GM18505 (cell line): ENCODE data around the gene INSR.

Source experiments
- ATAC-seq: cut with Tn5 transposase; IDR thresholded peaks from one replicate; pipeline ENCODE4 v1.9.1; 2021; ENCODE audit not compliant: unreplicated experiment
- POLR2A ChIP-seq: IDR thresholded peaks from 4 replicates; pipeline ENCODE4 v1.6.1; 2011; ENCODE audit warnings: borderline replicate concordance; ENCODE audit not compliant: insufficient read depth, insufficient read length; ENCODE audit errors: extremely low read depth

The INSR gene

GRCh38 chr19:7104747-7105447 lies 189.3 kb downstream of the INSR start:
- no peak for ATAC-seq
- TF ChIP-seq POLR2A, result no peak

- no peak for ATAC-seq
- no peak for TF ChIP-seq POLR2A
These were observed 192.5 kb downstream of the INSR start for GRCh38 chr19:7101498-7102253.

GRCh38 chr19:7099597-7099921 lies 194.7 kb downstream of the INSR start:
- TF ChIP-seq POLR2A, result no peak

GRCh38 chr19:7098701-7099596 lies 195.3 kb downstream of the INSR start:
- peak; percentile 83 for ATAC-seq
- peak; percentile 85 for TF ChIP-seq POLR2A

More at GRCh38 chr19:7099597-7099921, 194.7 kb downstream of the INSR start:
- no peak for ATAC-seq

- no peak for ATAC-seq
- TF ChIP-seq POLR2A, result no peak
These were observed 196.1 kb downstream of the INSR start for GRCh38 chr19:7098096-7098495.

DNA sequence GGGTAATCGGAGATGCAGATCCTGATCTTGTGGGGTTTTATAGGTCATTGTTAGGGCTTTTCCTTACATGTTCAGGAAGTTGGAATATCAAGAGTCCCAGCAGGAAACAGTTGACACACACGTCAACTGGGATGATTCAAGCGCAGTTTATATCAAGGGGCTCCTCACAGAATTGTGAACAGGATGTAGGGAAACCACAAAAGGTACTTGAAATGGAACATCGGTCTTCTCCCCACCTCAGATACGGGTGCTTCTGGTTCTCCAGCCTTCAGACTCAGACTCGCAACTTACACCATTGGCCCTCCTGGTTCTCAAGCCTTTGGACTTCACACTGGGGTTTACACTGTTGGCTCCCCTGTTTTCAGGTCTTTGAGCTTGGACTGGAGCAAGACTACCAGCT lies 205.2 kb downstream of the INSR start:
- ATAC-seq, result no peak
- no peak for TF ChIP-seq POLR2A

GRCh38 chr19:7083076-7083956 lies 210.9 kb downstream of the INSR start:
- no peak for TF ChIP-seq POLR2A
- no peak for ATAC-seq

DNA sequence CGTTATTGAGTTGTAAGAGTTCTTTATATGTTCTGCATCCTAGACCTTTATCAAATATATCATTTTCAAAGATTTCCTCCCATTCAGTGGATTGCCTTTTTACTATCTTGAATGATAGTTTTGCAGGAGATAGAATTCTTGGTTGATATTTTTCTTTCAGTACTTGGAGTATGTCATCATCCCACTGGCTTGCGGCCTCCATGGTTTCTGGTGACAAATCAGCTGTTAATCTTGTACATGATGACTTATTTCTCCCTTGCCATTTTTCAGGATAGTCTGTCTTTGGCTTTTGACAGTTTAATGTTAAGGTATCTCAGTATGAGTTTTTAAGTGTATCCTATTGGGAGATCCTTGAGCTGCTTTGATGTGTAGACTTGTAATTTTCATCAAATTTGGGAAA lies 216.2 kb downstream of the INSR start:
- no peak for ATAC-seq
- TF ChIP-seq POLR2A, result no peak

DNA sequence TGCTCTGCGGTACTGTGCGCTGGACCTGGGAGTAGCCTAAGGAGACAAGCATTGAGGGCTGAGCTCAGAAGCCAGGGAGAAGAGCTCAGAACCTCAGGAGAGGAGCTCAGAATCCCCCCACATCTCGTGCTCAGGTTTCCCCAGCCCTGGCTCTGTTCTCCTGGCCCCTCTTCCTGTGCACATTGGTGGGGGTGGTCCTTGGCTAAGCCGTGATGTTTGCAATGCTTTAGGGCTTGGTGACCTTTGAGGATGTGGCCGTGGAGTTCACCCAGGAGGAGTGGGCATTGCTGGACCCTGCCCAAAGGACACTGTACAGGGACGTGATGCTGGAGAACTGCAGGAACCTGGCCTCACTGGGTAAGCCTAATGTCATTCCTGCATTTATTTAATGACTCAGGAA lies 218.1 kb downstream of the INSR start:
- TF ChIP-seq POLR2A, result no peak
- ATAC-seq, result no peak

GRCh38 chr19:7074705-7075282 lies 219.4 kb downstream of the INSR start:
- no peak for ATAC-seq
- no peak for TF ChIP-seq POLR2A

DNA sequence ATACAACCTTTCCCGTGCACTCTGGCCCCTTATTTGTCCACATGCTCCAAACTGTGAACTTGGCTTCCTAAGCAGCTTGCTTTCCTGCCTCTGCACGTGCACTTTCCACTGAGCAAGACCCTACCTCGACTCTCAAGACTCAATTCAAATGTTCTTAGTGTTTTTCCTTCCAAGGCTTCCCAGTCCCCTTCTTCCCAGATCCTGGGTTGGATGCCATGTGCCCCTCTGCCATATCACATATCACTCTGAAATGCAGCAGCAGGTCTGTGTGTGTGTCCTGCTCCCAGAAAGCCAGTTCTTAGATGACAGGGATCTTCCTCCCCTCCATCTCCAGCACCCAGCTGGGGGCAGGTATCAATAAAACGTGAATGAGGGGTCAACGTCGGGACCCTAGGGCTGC lies 221.7 kb downstream of the INSR start:
- no peak for TF ChIP-seq POLR2A
- ATAC-seq, result no peak

DNA sequence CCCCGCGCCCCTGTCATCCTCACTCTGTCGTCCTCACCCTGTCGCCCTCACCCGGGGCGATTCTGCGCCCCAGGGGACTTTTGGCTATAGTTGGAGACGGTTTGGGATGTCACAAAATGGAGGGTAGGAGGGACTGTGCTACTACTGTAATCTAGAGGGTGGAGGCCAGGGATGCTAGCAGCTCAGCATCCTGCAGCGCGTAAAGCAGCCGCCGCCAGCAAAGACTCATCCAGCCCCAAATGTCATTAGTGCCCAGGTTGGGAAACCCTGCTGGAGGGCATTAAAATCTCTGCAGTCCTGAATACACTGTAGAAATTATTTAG lies 224.3 kb downstream of the INSR start:
- TF ChIP-seq POLR2A, result no peak
- ATAC-seq, result peak; percentile 26
